ENCODE data around the gene EYA3. TPM values are rescaled to one million over a fixed set of nuclear protein-coding genes. Genes with fewer than 3 reads are reported as not detected.
"Not testable (repeated sequence)": the region's sequence is repeated elsewhere in the genome, so short reads cannot be mapped to it uniquely, and the experiment has no call there.

EYA3 gene
- total RNA-seq, 1 donor from 2014 or later, result 31.6 TPM

DNA sequence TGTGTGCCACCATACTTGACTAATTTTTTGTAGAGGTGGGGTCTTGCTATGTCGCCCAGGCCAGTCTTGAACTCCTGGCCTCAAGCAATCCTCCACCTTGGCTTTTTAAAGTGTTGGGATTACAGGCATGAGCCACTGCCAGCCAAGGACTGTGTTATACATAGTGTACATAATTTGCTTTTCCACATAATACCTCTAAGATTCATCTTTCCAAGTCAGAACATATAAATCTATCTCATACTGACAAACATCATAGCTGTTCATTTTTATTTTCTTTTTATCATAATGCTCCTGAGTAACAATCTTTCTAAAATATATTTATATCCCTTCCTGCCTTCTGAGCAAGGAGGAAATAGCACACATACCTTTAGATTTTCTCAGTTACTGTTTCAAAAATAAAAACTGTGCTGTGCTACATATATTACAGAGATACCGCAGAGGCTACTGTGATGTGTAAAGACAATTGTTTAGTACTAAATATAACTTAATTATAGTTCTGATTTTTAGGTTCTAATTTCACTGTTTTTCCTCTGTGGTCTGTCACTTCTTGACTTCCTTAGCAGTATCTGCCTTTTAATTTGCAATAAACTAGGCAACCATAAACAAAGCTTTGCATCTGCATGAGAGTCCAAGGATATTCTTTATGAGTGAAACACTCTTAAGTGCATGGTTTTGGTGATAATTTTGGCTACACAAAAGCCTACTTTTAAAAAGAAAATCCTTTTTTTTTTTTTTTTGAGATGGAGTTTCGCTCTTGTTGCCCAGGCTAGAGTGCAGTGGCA lies 59.3 kb downstream of the EYA3 start:
- no peak for DNase-seq (ENCODE audit: low spot score)

- DNase-seq (ENCODE audit: low spot score), result no peak
Observed at GRCh38 chr1:28027660-28028059, 60.8 kb downstream of the EYA3 start.

GRCh38 chr1:28027238-28027637 lies 61.2 kb downstream of the EYA3 start:
- DNase-seq (ENCODE audit: low spot score), result no peak

DNA sequence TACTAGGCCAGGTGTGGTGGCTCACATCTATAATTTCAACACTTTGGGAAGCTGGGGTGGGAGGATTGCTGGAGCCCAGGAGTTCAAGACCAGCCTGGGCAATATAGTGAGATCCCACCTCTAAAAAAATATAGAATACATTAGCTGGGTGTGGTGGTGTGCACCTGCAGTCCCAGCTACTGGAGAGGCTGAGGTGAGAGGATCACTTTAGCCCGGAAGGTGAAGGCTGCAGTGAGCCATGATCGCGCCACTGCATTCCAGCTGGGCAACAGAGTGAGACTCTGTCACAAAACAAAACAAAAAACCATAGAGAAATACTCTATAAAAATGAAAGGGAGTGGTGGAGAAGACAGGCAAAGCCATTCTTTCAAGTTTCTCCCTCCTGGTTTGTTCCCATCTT lies 62.1 kb downstream of the EYA3 start:
- no peak for DNase-seq (ENCODE audit: low spot score)

DNA sequence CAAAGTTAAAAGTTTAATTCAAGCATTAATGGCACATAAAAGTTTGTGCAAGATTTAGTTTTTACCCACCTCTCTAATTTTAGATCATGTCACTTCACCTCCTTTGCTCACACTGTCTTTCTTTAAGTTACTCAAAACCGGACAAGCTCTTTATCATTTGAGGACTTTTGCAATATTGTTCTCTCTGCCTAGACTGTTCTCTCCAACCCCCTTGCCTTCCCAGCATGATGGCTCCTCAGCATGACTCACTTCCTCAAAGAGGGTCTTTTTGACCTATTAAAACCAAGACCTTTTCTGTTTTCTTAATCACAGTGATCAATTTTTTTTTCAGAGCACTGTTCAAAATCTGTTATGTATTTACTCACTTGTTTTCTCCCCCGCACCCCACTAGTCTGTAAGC lies 67.3 kb downstream of the EYA3 start:
- DNase-seq (ENCODE audit: low spot score), result no peak

GRCh38 chr1:28010969-28011368 lies 77.4 kb downstream of the EYA3 start:
- no peak for DNase-seq (ENCODE audit: low spot score)

DNA sequence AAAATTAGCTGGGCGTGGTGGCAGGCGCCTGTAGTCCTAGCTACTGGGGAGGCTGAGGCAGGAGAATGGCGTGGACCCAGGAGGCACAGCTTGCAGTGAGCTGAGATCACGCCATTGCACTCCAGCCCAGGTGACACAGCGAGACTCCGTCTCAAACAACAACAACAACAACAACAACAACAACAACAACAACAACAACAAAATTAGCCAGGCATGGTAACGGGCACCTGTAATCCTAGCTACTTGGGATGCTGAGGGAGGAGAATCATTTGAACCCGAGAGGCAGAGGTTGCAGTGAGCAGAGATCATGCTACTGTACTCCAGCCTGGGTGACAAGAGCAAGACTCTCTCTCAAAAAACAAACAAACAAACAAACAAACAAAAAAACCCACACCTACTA lies 85.3 kb downstream of the EYA3 start:
- DNase-seq (ENCODE audit: low spot score), result not testable (repeated sequence)

GRCh38 chr1:28002600-28002999 lies 85.8 kb downstream of the EYA3 start:
- DNase-seq (ENCODE audit: low spot score), result no peak

DNA sequence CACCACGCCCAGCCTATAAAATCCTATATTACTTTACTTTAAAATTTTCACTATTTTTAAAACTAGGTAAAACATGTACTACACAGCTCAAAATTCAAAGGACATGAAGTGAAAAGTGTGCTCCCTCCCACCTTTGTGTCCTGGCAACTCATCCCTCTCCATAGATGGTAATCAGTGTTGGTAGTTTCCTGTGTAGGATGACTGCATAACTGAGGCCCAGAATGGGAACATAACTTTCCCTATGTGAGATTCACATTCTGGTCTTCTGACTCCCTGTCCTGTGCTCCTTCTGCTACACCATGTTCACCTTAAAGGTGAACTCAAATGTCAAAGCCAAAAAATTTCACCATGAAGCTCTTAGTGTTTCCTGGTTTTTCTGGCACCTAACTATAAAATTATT lies 89.4 kb downstream of the EYA3 start:
- no peak for DNase-seq (ENCODE audit: low spot score)

DNA sequence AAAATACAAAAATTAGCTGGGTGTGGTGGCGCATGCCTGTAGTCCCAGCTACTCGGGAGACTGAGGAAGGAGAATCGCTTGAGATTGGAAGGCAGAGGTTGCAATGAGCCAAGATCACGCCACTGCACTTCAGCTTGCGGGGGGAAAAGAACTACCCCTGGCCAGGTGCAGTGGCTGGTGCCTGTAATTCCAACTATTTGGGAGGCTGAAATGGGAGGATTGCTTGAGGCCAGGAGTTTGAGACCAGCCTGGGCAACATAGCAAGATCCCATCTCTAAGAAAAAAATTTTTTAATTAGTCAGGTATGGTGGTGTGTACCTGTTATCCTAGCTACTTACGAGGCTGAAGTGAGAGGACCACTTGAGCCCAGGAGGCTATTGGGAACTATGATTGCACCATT lies 93.9 kb downstream of the EYA3 start:
- DNase-seq (ENCODE audit: low spot score), result not testable (repeated sequence)

DNA sequence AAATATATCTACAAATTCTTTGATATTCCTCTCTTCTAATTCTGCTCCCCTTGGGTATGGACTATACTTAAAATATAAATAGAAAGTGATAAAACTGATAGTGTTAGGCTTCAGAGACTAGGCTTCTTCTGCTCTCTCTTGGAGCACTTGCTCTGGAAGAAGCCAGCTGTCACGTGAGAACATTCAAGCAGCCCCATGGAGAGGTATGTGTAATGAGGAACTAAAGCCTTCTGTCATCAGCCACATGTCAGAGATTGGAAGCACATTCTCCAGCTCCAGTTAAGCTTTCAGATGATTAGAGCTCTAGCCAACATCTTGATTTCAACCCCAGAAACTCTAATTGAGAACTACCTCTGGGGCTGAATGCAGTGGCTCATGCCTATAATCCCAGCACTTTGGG lies 94.3 kb downstream of the EYA3 start:
- no peak for DNase-seq (ENCODE audit: low spot score)

DNA sequence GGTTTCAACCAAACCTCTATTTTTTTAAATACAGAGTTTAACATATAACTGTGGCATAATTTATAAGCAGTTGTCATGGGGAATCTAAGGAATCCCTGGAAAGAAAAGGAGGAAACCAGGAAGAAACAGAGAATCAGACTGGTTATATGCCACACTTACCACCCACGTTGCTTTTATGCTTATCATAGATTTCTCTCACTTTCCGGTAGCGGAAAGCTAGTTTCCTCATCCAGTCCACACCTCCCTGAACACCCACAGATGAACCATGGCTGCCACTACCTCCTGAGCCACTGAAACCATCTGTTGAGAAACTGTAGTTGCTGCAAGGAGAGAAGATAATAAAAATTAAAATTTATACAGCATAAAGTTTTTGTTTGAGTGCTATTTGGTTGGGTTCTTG lies 95.2 kb downstream of the EYA3 start:
- DNase-seq (ENCODE audit: low spot score), result no peak

GRCh38 chr1:27992276-27992675 lies 96.1 kb downstream of the EYA3 start:
- no peak for DNase-seq (ENCODE audit: low spot score)

- DNase-seq (ENCODE audit: low spot score), result no peak
Observed at GRCh38 chr1:27990920-27991537, 97.4 kb downstream of the EYA3 start.

DNA sequence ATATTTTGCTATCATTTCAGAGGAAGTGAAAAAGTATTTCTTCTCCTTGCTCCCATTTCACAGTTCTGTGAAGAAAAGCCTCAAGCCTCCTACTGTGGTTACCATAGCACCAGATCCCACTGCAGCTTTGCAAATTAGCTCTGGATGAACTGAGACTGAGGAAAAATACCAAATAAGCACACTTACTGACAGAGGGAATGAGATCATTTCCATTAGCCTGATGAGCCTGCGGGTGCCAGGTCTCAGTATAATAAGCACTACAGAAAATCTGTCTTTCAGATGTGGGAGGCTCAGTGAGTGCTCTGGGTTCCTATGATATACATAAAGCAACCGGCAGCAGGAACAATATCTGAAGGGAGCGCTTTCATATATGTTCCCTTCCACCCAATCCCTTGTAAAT lies 107.3 kb downstream of the EYA3 start:
- no peak for DNase-seq (ENCODE audit: low spot score)

- no peak for DNase-seq (ENCODE audit: low spot score)
Observed at GRCh38 chr1:27980216-27980845, 108.1 kb downstream of the EYA3 start.

DNA sequence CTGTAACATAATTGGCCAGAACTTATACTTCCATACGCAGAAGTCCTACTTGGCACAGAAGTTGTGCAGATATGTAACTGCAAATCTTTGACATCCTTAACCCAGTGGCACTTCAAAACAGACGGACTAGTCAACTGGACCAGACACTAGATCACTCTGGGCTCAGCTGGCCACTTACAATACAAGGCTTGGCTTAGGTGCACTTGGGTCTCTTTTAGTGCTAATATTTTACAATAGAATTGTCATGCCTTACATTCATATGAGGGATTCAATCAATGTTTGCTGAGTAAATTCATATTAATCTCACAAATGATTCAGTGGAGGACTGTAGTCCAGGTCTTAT lies 108.6 kb downstream of the EYA3 start:
- no peak for DNase-seq (ENCODE audit: low spot score)

DNA sequence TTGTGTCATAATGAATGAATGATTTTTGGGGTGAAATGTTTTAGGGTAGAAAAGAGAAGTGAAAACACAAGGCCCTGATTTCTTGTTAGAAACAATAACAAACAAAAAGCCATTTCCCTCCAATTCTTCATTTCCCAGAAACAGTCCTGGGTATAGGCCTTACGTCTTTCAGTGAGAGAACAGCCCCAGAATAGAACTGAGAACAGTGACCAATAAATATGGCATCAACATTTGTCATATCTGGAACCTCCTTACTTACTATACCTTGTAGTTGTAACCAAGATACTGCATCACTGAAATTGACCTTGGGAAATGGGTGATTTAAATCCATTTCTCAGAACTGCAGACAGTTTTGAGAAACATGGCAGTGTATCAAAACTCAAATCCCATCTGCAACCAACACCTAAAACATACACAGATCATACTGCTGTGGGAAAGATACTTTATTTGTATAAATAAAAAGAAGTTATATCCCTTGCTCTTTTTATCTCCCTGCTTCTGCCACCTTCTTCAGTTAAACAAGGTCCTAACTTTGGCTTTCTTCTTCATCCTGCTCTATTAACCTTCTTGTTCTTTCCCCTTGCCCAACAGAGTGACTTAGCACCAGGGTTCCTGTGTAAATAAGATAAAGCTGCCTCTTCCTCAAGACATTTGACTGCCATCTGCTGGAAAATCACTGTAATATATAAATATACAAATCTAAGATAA lies 109.1 kb downstream of the EYA3 start:
- no peak for DNase-seq (ENCODE audit: low spot score)

DNA sequence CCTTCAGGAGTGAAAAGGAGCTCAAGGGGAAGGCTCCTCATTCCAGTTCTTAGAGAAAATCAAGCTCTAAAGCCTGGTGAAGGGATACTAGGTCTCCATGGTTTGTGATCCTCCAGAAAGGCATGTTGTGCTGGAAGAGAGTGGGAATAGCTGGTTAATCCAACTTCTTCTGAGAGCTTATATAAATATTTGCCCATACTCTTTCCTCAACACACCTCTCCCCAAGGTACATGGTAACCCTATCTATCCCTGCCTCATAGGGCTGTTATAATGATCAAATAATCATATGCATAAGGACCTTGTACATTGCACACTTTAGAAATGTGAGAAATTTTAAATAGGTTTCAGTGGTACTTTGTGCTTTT lies 114.0 kb downstream of the EYA3 start:
- DNase-seq (ENCODE audit: low spot score), result no peak

DNA sequence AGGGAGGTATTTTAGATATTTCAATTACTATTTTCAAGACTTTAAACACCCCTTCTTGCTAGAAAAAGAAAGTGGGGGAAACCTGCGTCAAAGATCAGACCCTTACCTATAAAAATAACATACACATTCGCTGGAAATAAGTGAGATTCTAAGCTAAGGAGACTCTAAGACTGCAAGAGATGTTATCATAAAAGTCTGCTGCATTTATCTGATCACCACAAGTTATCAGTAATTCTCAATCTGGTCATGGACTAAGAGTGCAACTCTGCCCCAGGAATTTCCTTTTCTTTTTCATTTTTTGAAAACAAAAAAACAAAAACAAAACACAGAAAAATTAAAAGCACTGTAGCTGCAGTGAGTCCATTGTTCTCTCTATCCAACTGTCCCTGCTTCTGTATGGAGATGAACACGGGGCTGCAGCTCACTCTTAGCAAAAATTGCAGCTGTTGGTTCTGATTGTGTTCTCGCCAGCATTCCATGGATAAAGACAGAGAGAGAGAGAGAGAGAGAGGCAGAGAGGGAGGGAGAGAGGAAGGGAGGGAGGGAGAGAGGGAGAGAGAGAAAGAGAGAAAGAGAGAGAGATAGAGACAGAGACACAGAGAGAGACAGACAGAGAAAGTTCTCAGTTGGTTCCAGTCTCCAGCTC lies 114.5 kb downstream of the EYA3 start:
- no peak for DNase-seq (ENCODE audit: low spot score)

GRCh38 chr1:27972141-27972540 lies 116.3 kb downstream of the EYA3 start:
- DNase-seq (ENCODE audit: low spot score), result no peak

- DNase-seq (ENCODE audit: low spot score), result no peak
Observed at GRCh38 chr1:27971674-27972073, 116.7 kb downstream of the EYA3 start.
